Activated CD4-positive, CD25-positive, alpha-beta regulatory T cell treated with anti-CD3 and anti-CD28 coated beads, Interleukin-2, amount 50 U/mL, for 72 hours (primary cell): Measurements from ENCODE around the gene SPRR5.

Experiments
- DNase-seq: peaks from one replicate; pipeline ENCODE4 v3.0.0; 2021

Gene SPRR5

GRCh38 chr1:152946651-152947256 is at the start of gene SPRR5:
Gene SPRR5, plus strand, starts transcription at chr1:152947206. Its CDS starts 1,349 bp downstream, at chr1:152948555.
- DNase-seq = no peak

- DNase-seq = no peak
Observed at GRCh38 chr1:152899027-152899426, 48.0 kb upstream of the SPRR5 start.

GRCh38 chr1:152899883-152900282 is 47.1 kb upstream of the SPRR5 start:
- no peak for DNase-seq

GRCh38 chr1:152901631-152902030 is 45.4 kb upstream of the SPRR5 start:
- no peak for DNase-seq

- no peak for DNase-seq
Observed at GRCh38 chr1:152902636-152903035, 44.4 kb upstream of the SPRR5 start.

- no peak for DNase-seq
Observed at GRCh38 chr1:152904688-152905440, 42.1 kb upstream of the SPRR5 start.

- no peak for DNase-seq
Observed at GRCh38 chr1:152906023-152906565, 40.9 kb upstream of the SPRR5 start.

GRCh38 chr1:152907686-152908601 is 39.1 kb upstream of the SPRR5 start, which contains the start of gene IVL:
Gene IVL, plus strand, starts transcription at chr1:152908546. Its CDS starts 1,252 bp downstream, at chr1:152909798.
- DNase-seq = no peak

GRCh38 chr1:152909206-152909605 is 37.8 kb upstream of the SPRR5 start:
- DNase-seq = no peak

GRCh38 chr1:152912471-152912870 is 34.5 kb upstream of the SPRR5 start:
- DNase-seq = no peak

- no peak for DNase-seq
Observed at GRCh38 chr1:152912900-152913299, 34.1 kb upstream of the SPRR5 start.

GRCh38 chr1:152917794-152918193 is 29.2 kb upstream of the SPRR5 start:
- DNase-seq = no peak

- DNase-seq = no peak
Observed at GRCh38 chr1:152919071-152919470, 27.9 kb upstream of the SPRR5 start.

- DNase-seq = no peak
Observed at GRCh38 chr1:152924191-152924590, 22.8 kb upstream of the SPRR5 start.

- DNase-seq = no peak
Observed at GRCh38 chr1:152926091-152926490, 20.9 kb upstream of the SPRR5 start.

GRCh38 chr1:152928671-152929070 is 18.3 kb upstream of the SPRR5 start:
- DNase-seq = no peak

- no peak for DNase-seq
Observed at GRCh38 chr1:152932170-152932811, 14.7 kb upstream of the SPRR5 start.

- DNase-seq = no peak
Observed at GRCh38 chr1:152933196-152933595, 13.8 kb upstream of the SPRR5 start.

- no peak for DNase-seq
Observed at GRCh38 chr1:152940614-152941013, 6.4 kb upstream of the SPRR5 start.

- DNase-seq = no peak
Observed at GRCh38 chr1:152941037-152941711, 5.8 kb upstream of the SPRR5 start.

- DNase-seq = no peak
Observed at GRCh38 chr1:152942161-152942560, 4.8 kb upstream of the SPRR5 start.

- DNase-seq = no peak
Observed at GRCh38 chr1:152946248-152946647, 758 bp upstream of the SPRR5 start.
